ENCODE results near the gene ARID3C.

ARID3C gene

GRCh38 chr9:34627716-34628655 is 880 bp downstream of the ARID3C start:
- no peak for DNase-seq

- DNase-seq = no peak
These were observed 3.7 kb downstream of the ARID3C start for GRCh38 chr9:34625186-34625486.

GRCh38 chr9:34624475-34625185 is 4.2 kb downstream of the ARID3C start:
- no peak for DNase-seq

- DNase-seq = no peak
These were observed 5.3 kb downstream of the ARID3C start for GRCh38 chr9:34623374-34624235.

- peak; percentile 84 for DNase-seq
These were observed 8.5 kb downstream of the ARID3C start, which contains the start of gene DCTN3 for GRCh38 chr9:34620061-34620994. Gene DCTN3, minus strand, starts transcription at chr9:34620495. Its CDS starts 31 bp downstream, at chr9:34620464.

GRCh38 chr9:34615132-34615531 is 13.7 kb downstream of the ARID3C start:
- no peak for DNase-seq

- DNase-seq = peak; percentile 62
These were observed 16.0 kb downstream of the ARID3C start for GRCh38 chr9:34612788-34613390.

GRCh38 chr9:34611811-34612787 is 16.8 kb downstream of the ARID3C start, which contains the start of gene RPP25L:
Gene RPP25L, minus strand, starts transcription at chr9:34612097. Its CDS starts 801 bp downstream, at chr9:34611296.
- peak; percentile 90 for DNase-seq

- peak; percentile 12 for DNase-seq
These were observed 17.5 kb downstream of the ARID3C start for GRCh38 chr9:34611251-34611810.

- DNase-seq = no peak
These were observed 18.2 kb downstream of the ARID3C start for GRCh38 chr9:34610434-34611206.

- no peak for DNase-seq
These were observed 21.5 kb downstream of the ARID3C start for GRCh38 chr9:34607331-34607730.

- DNase-seq = no peak
These were observed 22.0 kb downstream of the ARID3C start for GRCh38 chr9:34606905-34607304.

GRCh38 chr9:34606190-34606589 is 22.7 kb downstream of the ARID3C start:
- DNase-seq = no peak

GRCh38 chr9:34603610-34604231 is 25.1 kb downstream of the ARID3C start:
- DNase-seq = peak; percentile 83

GRCh38 chr9:34601937-34602573 is 26.8 kb downstream of the ARID3C start:
- no peak for DNase-seq

- DNase-seq = no peak
These were observed 28.0 kb downstream of the ARID3C start for GRCh38 chr9:34600908-34601307.

- DNase-seq = no peak
These were observed 29.3 kb downstream of the ARID3C start for GRCh38 chr9:34599546-34599945.

- no peak for DNase-seq
These were observed 34.7 kb downstream of the ARID3C start for GRCh38 chr9:34594177-34594576.
